C1 segment of cervical spinal cord (tissue), 14 donors: Measurements from ENCODE around the gene GUCY2D.

Source experiments
- DNase-seq, 14 donors: peaks; one replicate each; lab custom pipeline; 2025; lab: John Stamatoyannopoulos, UW

The GUCY2D gene

GRCh38 chr17:8063761-8064534 lies 61.5 kb downstream of the GUCY2D start:
- DNase-seq: no peak

- DNase-seq: no peak
Measured at GRCh38 chr17:8064561-8065019, 62.2 kb downstream of the GUCY2D start.

GRCh38 chr17:8066841-8067775 lies 64.7 kb downstream of the GUCY2D start:
- no peak for DNase-seq

GRCh38 chr17:8067806-8068205 lies 65.4 kb downstream of the GUCY2D start:
- DNase-seq: no peak

- peak in 1 of 14 donors; percentile 10 for DNase-seq
Measured at GRCh38 chr17:8068736-8069586, 66.5 kb downstream of the GUCY2D start.

GRCh38 chr17:8069587-8069860 lies 67.1 kb downstream of the GUCY2D start:
- no peak for DNase-seq
